Stimulated activated CD4-positive, alpha-beta T cell treated with anti-CD3 and anti-CD28 coated beads, Interleukin-15, amount 100 ng/mL, for 24 hours (primary cell): ENCODE measurements around the gene PDE9A.
"Not testable (repeated sequence)": the region's sequence is repeated elsewhere in the genome, so short reads cannot be mapped to it uniquely, and the experiment has no call there.

ENCODE experiments used
- DNase-seq: peaks from one replicate; pipeline ENCODE4 v3.0.0-alpha.2; 2020

The PDE9A gene

GRCh38 chr21:42807938-42808613, 154.7 kb downstream of the PDE9A start:
- DNase-seq, result no peak

- no peak for DNase-seq
Observed at GRCh38 chr21:42809171-42809570, 155.8 kb downstream of the PDE9A start.

- DNase-seq, result no peak
Observed at GRCh38 chr21:42809577-42810475, 156.4 kb downstream of the PDE9A start.

DNA sequence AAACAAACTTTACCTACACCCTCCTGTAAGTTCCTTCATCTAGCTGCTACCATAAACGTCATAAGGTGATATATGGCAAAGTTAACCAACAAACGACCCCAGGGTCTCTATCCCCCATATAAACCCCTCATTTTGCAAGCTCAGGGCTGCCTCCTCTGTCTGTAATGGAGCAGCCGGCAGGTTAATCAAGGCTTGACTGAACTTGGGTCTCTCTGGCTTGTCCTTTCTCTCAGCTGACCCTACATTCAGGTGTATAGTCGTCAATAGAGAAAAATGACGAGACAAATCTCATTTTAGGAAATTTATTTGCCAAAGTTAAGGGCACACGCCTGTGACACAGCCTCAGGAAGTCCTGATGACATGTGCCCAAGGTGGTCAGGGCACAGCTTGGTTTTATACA, 158.5 kb downstream of the PDE9A start:
- DNase-seq, result no peak

DNA sequence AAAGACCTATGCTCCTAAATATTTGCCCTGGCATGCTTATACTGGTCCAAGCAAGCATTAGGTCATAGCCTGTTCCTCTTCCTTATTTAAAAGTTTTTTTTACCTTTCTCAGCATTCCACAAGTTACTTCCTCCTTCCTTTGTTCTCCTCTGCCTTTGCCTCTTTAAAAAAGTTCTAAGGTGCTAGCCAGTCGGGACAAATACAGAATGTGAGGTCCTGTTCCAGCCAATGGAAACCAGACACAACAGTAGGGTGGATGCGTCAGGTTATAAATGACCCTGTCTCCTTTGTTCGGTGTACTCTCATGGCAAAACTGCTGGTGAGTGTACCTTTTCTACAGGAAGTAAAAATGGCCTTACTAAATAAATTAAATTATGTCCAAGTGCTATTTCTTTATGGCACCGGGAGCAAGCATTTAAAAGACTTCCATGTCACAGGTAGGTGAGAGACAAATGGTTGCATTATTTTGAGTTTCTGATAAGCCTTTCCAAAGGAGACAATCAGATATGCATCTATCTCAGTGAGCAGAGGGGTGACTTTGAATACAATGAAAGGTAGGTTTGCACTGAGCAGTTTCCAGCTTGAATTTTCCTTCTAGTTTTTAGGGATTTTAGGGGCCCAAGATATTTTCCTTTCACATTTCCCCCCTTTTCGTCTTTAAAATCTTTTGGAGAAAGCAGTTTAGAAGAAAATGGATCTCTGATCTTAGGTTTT, 159.3 kb downstream of the PDE9A start:
- DNase-seq, result not testable (repeated sequence)

GRCh38 chr21:42815217-42815616, 161.8 kb downstream of the PDE9A start:
- DNase-seq, result no peak

GRCh38 chr21:42818328-42818749, 164.9 kb downstream of the PDE9A start:
- peak; percentile 70 for DNase-seq

GRCh38 chr21:42819861-42820615, 166.6 kb downstream of the PDE9A start:
- DNase-seq, result no peak

DNA sequence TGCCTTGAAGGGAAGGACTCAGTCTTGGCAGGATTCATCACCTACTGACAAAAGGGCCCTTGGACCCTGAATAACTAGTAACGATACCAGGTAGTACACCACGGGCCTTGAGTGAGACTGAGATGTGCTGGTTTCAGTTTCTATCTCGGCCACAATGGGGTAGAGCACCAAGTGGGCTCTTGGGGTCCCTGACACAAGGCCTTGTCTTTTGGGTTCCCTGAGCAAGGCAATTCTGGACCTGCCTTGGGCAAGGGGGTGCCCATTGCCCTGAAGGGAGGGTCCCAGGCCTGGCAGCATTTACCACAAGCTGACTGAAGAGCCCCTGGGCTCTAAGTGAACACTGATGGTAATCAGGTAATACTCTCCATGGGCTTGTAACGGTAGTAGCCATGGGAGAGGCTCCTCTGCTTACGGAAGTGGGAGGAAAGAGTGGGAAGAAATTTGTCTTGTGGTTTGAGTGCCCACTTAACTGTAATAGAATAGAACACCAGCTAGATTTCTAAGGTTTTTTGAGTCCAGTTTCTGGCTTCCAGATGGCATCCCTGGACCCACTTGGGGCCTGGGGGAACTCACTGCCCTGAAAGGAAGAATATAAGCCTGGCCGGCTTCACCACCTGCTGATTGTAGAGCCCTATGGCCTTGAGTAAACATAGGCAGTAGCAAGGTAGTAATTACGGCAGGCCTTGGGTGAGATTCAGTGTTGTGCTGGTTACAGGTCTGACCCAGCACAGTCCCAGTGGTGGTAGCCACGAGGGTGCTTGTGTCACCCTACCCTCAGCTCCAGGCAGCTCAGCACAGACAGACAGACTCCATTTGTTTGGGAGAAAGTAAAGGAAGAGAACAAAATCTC, 167.4 kb downstream of the PDE9A start:
- no peak for DNase-seq
